Limb (tissue), 2 donors: ENCODE measurements around the gene SEC23IP.

ENCODE experiments used
- DNase-seq, 2 donors: peaks; one replicate each; pipeline ENCODE4 v3.0.0-alpha.2; 2016; ENCODE audit errors: extremely low spot score in 2 of 2

Gene SEC23IP

GRCh38 chr10:119933179-119933578 lies 40.6 kb downstream of the SEC23IP start:
- DNase-seq = peak in 1 of 2 donors; percentile 45

- no peak for DNase-seq
Measured at GRCh38 chr10:119940487-119940886, 48.0 kb downstream of the SEC23IP start.

- no peak for DNase-seq
Measured at GRCh38 chr10:119942973-119943372, 50.4 kb downstream of the SEC23IP start.

GRCh38 chr10:119945805-119946204 lies 53.3 kb downstream of the SEC23IP start:
- DNase-seq = no peak

- DNase-seq = peak in 1 of 2 donors; percentile 11
Measured at GRCh38 chr10:119947300-119947699, 54.8 kb downstream of the SEC23IP start.

GRCh38 chr10:119957451-119957850 lies 64.9 kb downstream of the SEC23IP start:
- DNase-seq = no peak

- DNase-seq = no peak
Measured at GRCh38 chr10:119962837-119963236, 70.3 kb downstream of the SEC23IP start.

GRCh38 chr10:119967066-119967465 lies 74.5 kb downstream of the SEC23IP start:
- DNase-seq = no peak

- no peak for DNase-seq
Measured at GRCh38 chr10:119969609-119970008, 77.1 kb downstream of the SEC23IP start.

- DNase-seq = no peak
Measured at GRCh38 chr10:119970107-119970506, 77.6 kb downstream of the SEC23IP start.

- DNase-seq = no peak
Measured at GRCh38 chr10:119970963-119971362, 78.4 kb downstream of the SEC23IP start.

- no peak for DNase-seq
Measured at GRCh38 chr10:119973281-119973680, 80.8 kb downstream of the SEC23IP start.

GRCh38 chr10:119976421-119976820 lies 83.9 kb downstream of the SEC23IP start:
- DNase-seq = no peak

GRCh38 chr10:119980956-119981750 lies 88.6 kb downstream of the SEC23IP start:
- peak in 1 of 2 donors; percentile 24 for DNase-seq

GRCh38 chr10:119981826-119982225 lies 89.3 kb downstream of the SEC23IP start:
- no peak for DNase-seq

GRCh38 chr10:119988333-119988732 lies 95.8 kb downstream of the SEC23IP start:
- no peak for DNase-seq

- DNase-seq = no peak
Measured at GRCh38 chr10:119989966-119990365, 97.4 kb downstream of the SEC23IP start.

GRCh38 chr10:119991066-119991465 lies 98.5 kb downstream of the SEC23IP start:
- DNase-seq = no peak

- DNase-seq = no peak
Measured at GRCh38 chr10:119991816-119992215, 99.3 kb downstream of the SEC23IP start.
